Stimulated activated CD4-positive, alpha-beta T cell treated with anti-CD3 and anti-CD28 coated beads, Interleukin-12 subunit alpha, Interleukin-12 subunit beta, amount 100 ng/mL, for 4 hours (primary cell): ENCODE results near the gene THAP3.
"Not testable (repeated sequence)": the region's sequence is repeated elsewhere in the genome, so short reads cannot be mapped to it uniquely, and the experiment has no call there.

ENCODE experiments used
- DNase-seq: peaks from one replicate; pipeline ENCODE4 v3.0.0-alpha.2; 2020

Gene THAP3

DNA sequence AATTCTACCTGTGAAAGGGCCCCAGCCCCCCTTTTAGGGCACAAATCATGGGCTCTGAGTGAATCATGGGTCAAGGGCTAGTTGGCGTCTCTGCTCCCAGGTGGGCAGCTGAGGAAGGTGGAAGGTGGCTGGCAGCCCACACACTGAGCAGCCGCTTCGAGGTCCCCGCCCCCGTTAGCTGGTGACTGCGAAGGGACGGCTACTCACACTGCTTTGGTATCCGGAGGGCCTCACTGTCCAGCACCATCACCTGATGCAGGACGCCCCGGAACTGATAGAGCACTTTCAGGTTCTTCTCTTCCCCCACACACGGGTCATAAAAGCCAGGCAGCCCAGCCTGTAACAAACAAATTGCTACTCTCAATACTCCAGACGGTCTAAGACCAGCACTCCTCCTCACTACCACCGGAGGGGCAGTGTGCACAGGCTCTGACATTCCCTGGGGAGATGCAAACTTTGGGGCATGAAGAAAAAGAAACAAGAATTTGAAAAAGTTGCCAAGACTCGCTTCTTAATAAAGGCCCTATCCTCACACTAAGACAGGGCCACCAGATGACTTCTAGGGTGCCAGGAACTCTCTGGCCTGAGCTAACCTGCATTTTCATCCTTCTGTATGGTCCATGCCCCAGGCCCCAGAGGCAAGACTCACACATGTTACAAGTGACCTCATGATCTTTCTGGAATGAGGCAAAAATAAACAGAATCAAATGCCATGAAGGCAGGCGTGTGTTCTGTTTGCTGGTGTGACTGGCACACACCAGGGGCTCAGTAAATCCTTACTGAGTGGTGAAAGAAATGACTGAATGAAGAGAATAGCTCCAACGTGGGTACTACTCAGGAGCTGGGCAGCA, 11.5 kb downstream of the THAP3 start:
- no peak for DNase-seq

GRCh38 chr1:6636778-6637177, 12.1 kb downstream of the THAP3 start:
- DNase-seq, result not testable (repeated sequence)

GRCh38 chr1:6637770-6638169, 13.1 kb downstream of the THAP3 start:
- no peak for DNase-seq

- no peak for DNase-seq
Measured at GRCh38 chr1:6638226-6638625, 13.6 kb downstream of the THAP3 start.

GRCh38 chr1:6640867-6641266, 16.2 kb downstream of the THAP3 start:
- DNase-seq, result not testable (repeated sequence)

GRCh38 chr1:6645018-6645417, 20.4 kb downstream of the THAP3 start:
- no peak for DNase-seq

- no peak for DNase-seq
Measured at GRCh38 chr1:6646499-6647148, 22.0 kb downstream of the THAP3 start.

- no peak for DNase-seq
Measured at GRCh38 chr1:6648556-6648955, 23.9 kb downstream of the THAP3 start.

GRCh38 chr1:6651909-6652308, 27.2 kb downstream of the THAP3 start:
- DNase-seq, result no peak

- DNase-seq, result no peak
Measured at GRCh38 chr1:6652986-6653385, 28.3 kb downstream of the THAP3 start.

GRCh38 chr1:6653436-6654290, 29.0 kb downstream of the THAP3 start:
- DNase-seq, result no peak

DNA sequence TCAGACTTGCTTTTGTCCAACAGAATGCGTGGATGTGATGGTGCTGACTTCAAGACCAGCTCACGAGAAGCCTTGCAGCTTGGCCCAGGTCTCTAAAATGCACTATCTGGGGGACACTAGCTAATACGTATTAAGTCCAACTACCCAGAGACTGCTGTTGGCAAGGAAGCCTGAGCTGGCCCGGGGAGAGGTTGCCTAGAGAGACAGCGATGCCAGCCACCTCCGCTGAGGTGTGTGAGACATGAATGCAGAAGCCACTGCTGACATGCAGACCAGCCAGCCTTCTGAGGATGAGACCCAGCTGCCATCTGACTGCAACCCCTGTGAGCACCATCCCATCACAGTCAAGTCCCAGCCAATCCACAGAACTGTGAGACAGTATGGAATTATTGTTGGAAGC, 32.5 kb downstream of the THAP3 start:
- DNase-seq, result no peak

DNA sequence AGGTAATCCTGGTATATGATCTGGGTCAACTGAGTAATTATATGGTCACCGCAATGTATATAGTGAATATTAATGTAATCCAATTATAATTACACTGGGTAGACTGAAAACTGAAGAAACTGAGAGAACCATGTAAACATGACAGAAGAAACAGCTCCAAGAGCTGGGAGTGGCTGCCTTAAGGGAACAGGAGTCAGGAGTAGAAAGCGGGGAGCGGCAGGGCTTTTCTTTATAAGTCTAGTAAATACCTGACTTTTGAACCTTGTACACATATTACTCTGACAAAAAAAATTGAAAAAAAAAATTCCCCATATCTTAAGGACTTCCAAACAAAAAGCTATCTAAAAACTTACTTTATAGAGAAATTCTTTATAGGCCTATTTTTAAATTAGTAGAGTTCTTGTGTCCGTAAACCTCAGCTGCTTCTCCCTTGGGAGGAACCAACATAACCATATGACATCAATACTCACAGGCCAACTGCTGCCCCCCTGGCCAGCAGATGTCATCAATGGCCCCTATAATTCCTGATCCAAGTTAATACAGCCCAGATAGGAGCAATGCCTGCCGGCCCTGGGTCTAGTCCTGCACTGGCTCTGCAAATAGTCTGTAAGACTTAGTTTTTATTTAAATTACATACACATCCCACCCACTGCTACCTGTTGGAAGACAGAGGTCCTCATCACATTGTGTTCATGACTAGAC, 33.8 kb downstream of the THAP3 start:
- no peak for DNase-seq

- no peak for DNase-seq
Measured at GRCh38 chr1:6660415-6661049, 35.9 kb downstream of the THAP3 start.

- not testable (repeated sequence) for DNase-seq
Measured at GRCh38 chr1:6662468-6662867, 37.8 kb downstream of the THAP3 start.

- no peak for DNase-seq
Measured at GRCh38 chr1:6666696-6667095, 42.0 kb downstream of the THAP3 start.

DNA sequence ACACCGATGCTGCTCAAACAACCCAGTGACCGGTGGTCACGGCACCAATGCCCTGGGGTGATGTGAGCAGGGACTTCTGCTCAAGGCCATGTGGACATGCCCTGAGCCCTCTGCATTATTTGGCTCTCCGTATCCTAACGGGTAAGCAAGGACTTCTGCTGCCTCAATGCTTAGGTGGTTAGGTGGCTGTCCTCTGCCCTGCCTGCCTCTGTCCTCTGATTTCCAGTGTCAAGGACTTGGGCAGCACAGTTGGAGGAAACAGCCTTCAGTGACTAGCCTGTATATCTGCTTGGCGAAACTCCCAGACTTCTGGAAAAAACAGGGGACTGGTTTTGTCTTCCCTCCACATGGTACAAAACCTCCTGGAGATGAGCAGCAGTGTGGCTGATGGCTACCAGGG, 42.5 kb downstream of the THAP3 start:
- DNase-seq, result no peak

DNA sequence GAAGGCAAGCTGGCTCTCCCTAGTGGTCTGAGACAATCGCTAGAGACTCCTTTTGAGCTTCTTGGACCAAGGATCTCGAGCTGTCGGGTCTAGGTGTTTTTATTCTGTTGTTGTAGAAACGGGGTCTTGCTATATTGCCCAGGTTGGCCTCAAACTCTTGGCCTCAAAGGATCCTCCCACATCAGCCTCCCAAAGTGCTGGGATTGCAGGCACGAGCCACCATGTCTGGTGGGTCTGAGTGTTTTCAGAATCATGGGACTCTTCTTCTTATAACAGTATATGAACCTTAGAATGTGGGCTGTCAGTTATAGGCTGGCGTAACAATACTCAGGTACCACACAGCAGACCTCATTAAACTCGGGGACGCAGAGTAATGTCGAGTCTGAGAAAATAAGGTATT, 43.8 kb downstream of the THAP3 start:
- DNase-seq, result no peak

DNA sequence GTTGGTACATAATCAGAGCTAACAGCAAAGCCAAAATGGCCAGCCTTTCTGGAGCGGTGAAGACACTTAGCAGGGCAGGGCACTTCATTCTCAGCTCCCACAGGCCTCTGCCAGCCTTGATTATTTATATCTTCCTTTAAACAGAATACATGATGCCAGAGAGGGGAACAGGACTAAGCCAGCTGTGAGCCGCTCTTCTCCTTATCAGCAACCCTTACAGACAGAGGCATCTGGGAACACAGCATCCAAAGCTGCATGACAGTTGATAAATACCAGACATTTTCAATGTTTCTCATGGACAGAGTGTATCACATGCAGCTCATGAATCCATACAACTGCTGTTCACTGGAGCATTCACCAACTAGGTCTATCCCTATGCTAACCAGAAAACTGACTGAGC, 47.9 kb downstream of the THAP3 start:
- DNase-seq, result no peak

DNA sequence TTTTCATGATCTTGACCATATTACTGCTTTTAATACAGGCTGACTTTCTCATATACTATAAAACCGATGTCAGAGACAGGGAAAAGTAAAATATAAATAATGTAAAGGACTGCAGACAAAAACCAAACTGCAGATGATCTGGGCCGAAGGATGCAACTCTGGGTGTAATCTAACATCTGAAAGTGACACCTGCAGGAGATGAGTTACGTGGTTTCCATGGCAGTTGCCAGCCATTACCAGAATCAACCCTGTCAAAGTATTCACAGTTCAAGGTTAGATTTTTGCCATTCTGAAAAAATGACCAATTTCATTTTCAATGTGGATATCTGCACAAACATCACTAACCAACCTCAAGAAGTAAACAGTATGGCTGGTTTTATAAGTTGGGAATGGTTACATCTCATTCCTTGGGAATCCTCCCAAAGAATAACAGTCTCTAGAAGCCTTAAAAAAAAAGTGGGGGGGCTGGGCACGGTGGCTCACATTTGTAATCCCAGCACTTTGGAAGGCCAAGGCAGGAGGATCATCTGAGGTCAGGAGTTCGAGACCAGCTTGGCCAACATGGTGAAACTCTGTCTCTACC, 49.2 kb downstream of the THAP3 start:
- no peak for DNase-seq

DNA sequence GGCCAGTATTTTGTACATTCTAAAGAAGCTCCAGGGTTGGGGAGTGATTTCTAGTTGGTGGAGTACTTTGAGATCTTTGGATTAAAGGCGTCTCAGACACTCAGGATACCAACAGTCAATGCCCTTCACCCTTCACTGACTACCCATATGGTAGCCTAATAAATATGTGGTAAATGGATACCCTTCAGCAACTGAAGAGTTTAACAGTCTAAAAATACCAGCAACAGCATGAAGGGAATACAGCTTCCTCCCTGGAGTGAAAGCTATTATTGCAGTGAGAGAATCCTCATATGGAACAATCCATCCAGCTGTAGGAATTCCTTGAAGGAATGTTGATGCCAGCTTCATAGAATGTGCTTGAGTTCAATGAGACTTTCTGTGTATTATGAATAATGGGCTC, 50.1 kb downstream of the THAP3 start:
- DNase-seq, result no peak

- no peak for DNase-seq
Measured at GRCh38 chr1:6675941-6676340, 51.3 kb downstream of the THAP3 start.
